CD4-positive, alpha-beta T cell treated with Interleukin-12 subunit alpha and Interleukin-12 subunit beta, for 1 hour (primary cell): Measurements from ENCODE around the gene CFAP97.

Source experiments
- DNase-seq: peaks from one replicate; pipeline ENCODE4 v3.0.0-alpha.2; 2020

CFAP97 gene

GRCh38 chr4:185194924-185195888 lies 8.6 kb downstream of the CFAP97 start:
- DNase-seq: no peak

GRCh38 chr4:185192059-185192458 lies 11.7 kb downstream of the CFAP97 start:
- no peak for DNase-seq

GRCh38 chr4:185190306-185190856 lies 13.4 kb downstream of the CFAP97 start:
- DNase-seq: no peak

- DNase-seq: no peak
Observed at GRCh38 chr4:185189606-185190305, 14.0 kb downstream of the CFAP97 start.

GRCh38 chr4:185186769-185187168 lies 17.0 kb downstream of the CFAP97 start:
- DNase-seq: no peak

- DNase-seq: peak; percentile 84
Observed at GRCh38 chr4:185183622-185184281, 20.0 kb downstream of the CFAP97 start.

GRCh38 chr4:185182239-185182638 lies 21.6 kb downstream of the CFAP97 start:
- DNase-seq: no peak

GRCh38 chr4:185179488-185179887 lies 24.3 kb downstream of the CFAP97 start:
- DNase-seq: no peak

GRCh38 chr4:185171373-185172071 lies 32.3 kb downstream of the CFAP97 start:
- no peak for DNase-seq

- no peak for DNase-seq
Observed at GRCh38 chr4:185167234-185167633, 36.6 kb downstream of the CFAP97 start.

- DNase-seq: peak; percentile 60
Observed at GRCh38 chr4:185165605-185166063, 38.2 kb downstream of the CFAP97 start.

- DNase-seq: no peak
Observed at GRCh38 chr4:185151296-185151695, 52.5 kb downstream of the CFAP97 start.

GRCh38 chr4:185149392-185149791 lies 54.4 kb downstream of the CFAP97 start:
- no peak for DNase-seq

GRCh38 chr4:185145572-185145971 lies 58.2 kb downstream of the CFAP97 start:
- DNase-seq: no peak

- no peak for DNase-seq
Observed at GRCh38 chr4:185144601-185145240, 59.1 kb downstream of the CFAP97 start.

- DNase-seq: peak; percentile 28
Observed at GRCh38 chr4:185143601-185143969, 60.2 kb downstream of the CFAP97 start.

GRCh38 chr4:185142912-185143600 lies 60.7 kb downstream of the CFAP97 start, which contains the start of gene SLC25A4:
Gene SLC25A4, plus strand, starts transcription at chr4:185143266. Its CDS starts 107 bp downstream, at chr4:185143373.
- DNase-seq: peak; percentile 89

GRCh38 chr4:185142564-185142911 lies 61.3 kb downstream of the CFAP97 start:
- DNase-seq: peak; percentile 4

GRCh38 chr4:185141777-185142176 lies 62.0 kb downstream of the CFAP97 start:
- DNase-seq: no peak

GRCh38 chr4:185139736-185140135 lies 64.1 kb downstream of the CFAP97 start:
- no peak for DNase-seq

- no peak for DNase-seq
Observed at GRCh38 chr4:185138161-185138560, 65.6 kb downstream of the CFAP97 start.
